ENCODE results near the gene RBMS1.

DNA sequence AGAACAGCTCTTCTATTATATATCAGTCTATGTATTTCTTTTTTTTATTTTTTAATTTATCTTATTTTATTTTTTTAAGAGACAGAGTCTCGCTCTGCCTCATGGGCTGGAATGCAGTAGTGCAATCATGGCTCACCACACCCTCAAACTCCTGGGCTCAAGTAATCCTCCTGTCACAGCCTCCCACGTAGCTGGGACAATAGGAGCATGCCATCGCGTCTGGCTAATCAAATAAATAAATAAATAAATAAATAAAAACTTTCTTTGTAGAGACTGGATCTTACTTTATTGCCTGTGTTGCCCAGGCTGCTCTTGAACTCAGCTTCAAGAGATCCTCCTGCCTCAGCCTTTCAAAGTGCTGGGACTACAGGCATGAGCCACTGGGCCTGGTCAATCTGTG is 117.0 kb downstream of the RBMS1 start:
- TF ChIP-seq CTCF (IDR thresholded peaks at IDR 0.05) (no peak), POLR2A (IDR thresholded peaks at IDR 0.05) (no peak), EP300 (IDR thresholded peaks at IDR 0.05) (no peak), POLR2AphosphoS5 (IDR thresholded peaks at IDR 0.05) (no peak)

Data from gastroesophageal sphincter (tissue), 3 donors.